Neutrophil (primary cell): ENCODE measurements around the gene SLC12A8.

Experiments used
- H3K27ac ChIP-seq: fragments of 200-600 bp; sonication (generic); 2 replicates; pipeline ENCODE4 v1.5.1; 2016; ENCODE audit warnings: mild to moderate bottlenecking, moderate library complexity
- H3K27me3 ChIP-seq: fragments of 200-600 bp; sonication (generic); 2 replicates; pipeline ENCODE4 v1.6.0; 2016; ENCODE audit warnings: mild to moderate bottlenecking
- H3K36me3 ChIP-seq: fragments of 200-600 bp; sonication (generic); 2 replicates; pipeline ENCODE4 v1.5.1; 2017
- H3K4me1 ChIP-seq, 2 experiments: fragments of 200-600 bp in 1 of 2; sonication (generic) in 1 of 2; 1 replicate in 1 of 2; 2 replicates in 1 of 2; pipeline versions ENCODE4 v1.5.1 to v1.6.1; 2013 to 2016; ENCODE audit warnings: low read depth in 1 of 2, low read length in 1 of 2, mild to moderate bottlenecking in 1 of 2, moderate library complexity in 1 of 2; ENCODE audit not compliant: control insufficient read depth in 1 of 2, insufficient read depth in 1 of 2
- H3K4me3 ChIP-seq, 2 experiments: fragments of 200-600 bp in 1 of 2; sonication (generic) in 1 of 2; 1 replicate in 1 of 2; 2 replicates in 1 of 2; pipeline ENCODE4 v1.5.1; 2013 to 2016; ENCODE audit warnings: low read depth in 1 of 2, low read length in 1 of 2, mild to moderate bottlenecking in 1 of 2, moderate library complexity in 1 of 2
- H3K9me3 ChIP-seq: fragments of 200-600 bp; sonication (generic); 2 replicates; pipeline ENCODE4 v1.5.1; 2016
- CTCF ChIP-seq: fragments of 200-600 bp; sonication (generic); IDR thresholded peaks from 2 replicates; pipeline ENCODE4 v1.5.1; 2016; ENCODE audit warnings: antibody characterized with exemption

SLC12A8 gene

GRCh38 chr3:125058529-125058928 is 154.0 kb downstream of the SLC12A8 start:
- Histone ChIP-seq H3K27ac (no peak overlapping the region), H3K27me3 (peaks cover 85% of the 10 kb centered on the region), H3K4me3 (no peak overlapping the region), H3K9me3 (no peaks in the 10 kb centered on the region), H3K4me1 (peaks cover 17 to 20% of the 10 kb centered on the region in 2 experiments), H3K36me3 (no peaks in the 10 kb centered on the region)
- no peak for TF ChIP-seq CTCF

- Histone ChIP-seq H3K4me3 (no peak overlapping the region), H3K4me1 (peaks cover 17 to 20% of the 10 kb centered on the region in 2 experiments), H3K27me3 (peaks cover 85% of the 10 kb centered on the region), H3K27ac (no peak overlapping the region), H3K9me3 (no peaks in the 10 kb centered on the region), H3K36me3 (no peaks in the 10 kb centered on the region)
- TF ChIP-seq CTCF = no peak
Measured at GRCh38 chr3:125057186-125057850, 155.2 kb downstream of the SLC12A8 start.

- no peak for TF ChIP-seq CTCF
- H3K27ac ChIP-seq = no peak within 1 kb of the TSS
- no peaks in the 10 kb centered on the region for H3K36me3 ChIP-seq
- no peaks in the 10 kb centered on the region for H3K9me3 ChIP-seq
- peaks cover 96% of the 10 kb centered on the region for H3K27me3 ChIP-seq
- H3K4me3 ChIP-seq = peak within 1 kb of the TSS; percentile 48 to 52
- H3K4me1 ChIP-seq = peaks cover 17 to 20% of the 10 kb centered on the region in 2 experiments
Measured at GRCh38 chr3:125055913-125056745, 156.4 kb downstream of the SLC12A8 start, which contains the start of gene HEG1. TSS of gene HEG1 (minus strand) at chr3:125055997. CDS start at chr3:125055890, 107 bp downstream.

- Histone ChIP-seq H3K9me3 (no peaks in the 10 kb centered on the region), H3K4me1 (peaks cover 17 to 20% of the 10 kb centered on the region in 2 experiments)
Measured at GRCh38 chr3:125055331-125055912, 157.1 kb downstream of the SLC12A8 start.

More at GRCh38 chr3:125055331-125055912, 157.1 kb downstream of the SLC12A8 start:
- Histone ChIP-seq H3K4me3 (peak overlapping the region; percentile 48 to 52), H3K36me3 (no peaks in the 10 kb centered on the region), H3K27ac (no peak overlapping the region), H3K27me3 (peaks cover 98% of the 10 kb centered on the region)
- no peak for TF ChIP-seq CTCF
